ENCODE data around the gene EIF4EBP3.

The EIF4EBP3 gene

GRCh38 chr5:140557136-140557805 lies 9.8 kb downstream of the EIF4EBP3 start, which contains the start of gene SRA1:
Gene SRA1, minus strand, starts transcription at chr5:140557473. Its CDS starts 21 bp downstream, at chr5:140557452.
- DNase-seq (ENCODE audit: low read depth): peak; percentile 63

- no peak for DNase-seq (ENCODE audit: low read depth)
Observed at GRCh38 chr5:140557965-140558364, 10.5 kb downstream of the EIF4EBP3 start.

GRCh38 chr5:140558542-140558941 lies 11.1 kb downstream of the EIF4EBP3 start:
- no peak for DNase-seq (ENCODE audit: low read depth)

GRCh38 chr5:140560227-140560626 lies 12.8 kb downstream of the EIF4EBP3 start:
- no peak for DNase-seq (ENCODE audit: low read depth)

GRCh38 chr5:140561753-140562523 lies 14.5 kb downstream of the EIF4EBP3 start:
- DNase-seq (ENCODE audit: low read depth): no peak

GRCh38 chr5:140563596-140563995 lies 16.1 kb downstream of the EIF4EBP3 start:
- no peak for DNase-seq (ENCODE audit: low read depth)

GRCh38 chr5:140564196-140565023 lies 16.9 kb downstream of the EIF4EBP3 start, which contains the start of the genes APBB3 and SLC35A4:
Gene APBB3, minus strand, starts transcription at chr5:140564598. Its CDS starts 353 bp downstream, at chr5:140564245.
Gene SLC35A4, plus strand, starts transcription at chr5:140564828. Its CDS starts 2,342 bp downstream, at chr5:140567170.
- DNase-seq (ENCODE audit: low read depth): peak; percentile 93

- DNase-seq (ENCODE audit: low read depth): no peak
Observed at GRCh38 chr5:140565024-140565779, 17.7 kb downstream of the EIF4EBP3 start.

- no peak for DNase-seq (ENCODE audit: low read depth)
Observed at GRCh38 chr5:140565780-140566095, 18.3 kb downstream of the EIF4EBP3 start.

- no peak for DNase-seq (ENCODE audit: low read depth)
Observed at GRCh38 chr5:140566665-140567064, 19.2 kb downstream of the EIF4EBP3 start.

GRCh38 chr5:140567136-140567818 lies 19.8 kb downstream of the EIF4EBP3 start:
- DNase-seq (ENCODE audit: low read depth): no peak

- no peak for DNase-seq (ENCODE audit: low read depth)
Observed at GRCh38 chr5:140567871-140568270, 20.4 kb downstream of the EIF4EBP3 start.

- DNase-seq (ENCODE audit: low read depth): no peak
Observed at GRCh38 chr5:140568443-140569063, 21.1 kb downstream of the EIF4EBP3 start.

GRCh38 chr5:140569197-140569596 lies 21.7 kb downstream of the EIF4EBP3 start:
- no peak for DNase-seq (ENCODE audit: low read depth)

- DNase-seq (ENCODE audit: low read depth): no peak
Observed at GRCh38 chr5:140570058-140570457, 22.6 kb downstream of the EIF4EBP3 start.

GRCh38 chr5:140570488-140570887 lies 23.0 kb downstream of the EIF4EBP3 start:
- DNase-seq (ENCODE audit: low read depth): no peak

- DNase-seq (ENCODE audit: low read depth): no peak
Observed at GRCh38 chr5:140571105-140571504, 23.6 kb downstream of the EIF4EBP3 start.

- DNase-seq (ENCODE audit: low read depth): no peak
Observed at GRCh38 chr5:140573683-140574082, 26.2 kb downstream of the EIF4EBP3 start.

GRCh38 chr5:140574165-140574564 lies 26.7 kb downstream of the EIF4EBP3 start:
- DNase-seq (ENCODE audit: low read depth): no peak

- DNase-seq (ENCODE audit: low read depth): no peak
Observed at GRCh38 chr5:140575309-140575708, 27.8 kb downstream of the EIF4EBP3 start.

GRCh38 chr5:140576776-140577201 lies 29.3 kb downstream of the EIF4EBP3 start:
- DNase-seq (ENCODE audit: low read depth): no peak

Measured in CMK (cell line).